ENCODE data around the gene ZNF44. TPM values are rescaled to one million over a fixed set of nuclear protein-coding genes. Genes with fewer than 3 reads are reported as not detected.

ZNF44 gene
- total RNA-seq, 1 donor from 2014 or later = 22.1 TPM

DNA sequence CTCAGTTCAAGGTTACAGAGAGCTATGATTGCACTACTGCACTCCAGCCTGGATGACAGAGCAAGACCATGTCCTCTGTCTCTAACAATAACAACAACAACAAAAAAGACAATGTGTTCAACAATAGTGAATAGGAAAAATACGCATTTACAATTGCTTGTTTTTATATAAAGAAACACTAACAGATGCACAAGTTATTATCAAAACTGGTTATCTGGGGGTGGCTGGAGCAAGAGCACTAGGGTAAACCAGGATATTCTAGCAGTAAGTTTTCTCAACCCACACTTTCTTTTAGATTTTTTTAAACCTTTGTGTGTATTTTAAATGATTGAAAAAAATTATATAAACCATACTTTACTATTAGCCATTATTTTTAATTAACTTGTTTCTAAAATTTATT lies 33.1 kb downstream of the ZNF44 start:
- DNase-seq = no peak

DNA sequence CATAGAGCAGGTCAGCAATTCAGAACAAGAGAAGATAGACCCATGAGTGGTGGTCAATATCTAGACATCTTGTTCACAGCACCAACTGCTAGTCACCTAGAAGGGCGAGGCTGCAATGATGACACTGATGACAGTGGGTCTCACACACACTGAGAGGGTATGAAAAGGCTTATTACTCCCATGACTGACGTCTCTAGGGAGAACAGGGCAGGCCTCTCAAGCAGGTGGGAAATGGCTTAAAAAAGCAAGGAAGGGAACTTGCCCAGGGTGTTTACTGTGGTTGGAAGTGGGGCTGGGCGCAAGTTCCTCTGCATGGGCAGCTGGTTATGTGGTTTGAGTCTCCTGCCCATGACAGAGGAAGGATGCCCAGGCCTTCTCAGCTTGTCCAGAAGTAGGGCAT lies 33.8 kb downstream of the ZNF44 start:
- DNase-seq = no peak

DNA sequence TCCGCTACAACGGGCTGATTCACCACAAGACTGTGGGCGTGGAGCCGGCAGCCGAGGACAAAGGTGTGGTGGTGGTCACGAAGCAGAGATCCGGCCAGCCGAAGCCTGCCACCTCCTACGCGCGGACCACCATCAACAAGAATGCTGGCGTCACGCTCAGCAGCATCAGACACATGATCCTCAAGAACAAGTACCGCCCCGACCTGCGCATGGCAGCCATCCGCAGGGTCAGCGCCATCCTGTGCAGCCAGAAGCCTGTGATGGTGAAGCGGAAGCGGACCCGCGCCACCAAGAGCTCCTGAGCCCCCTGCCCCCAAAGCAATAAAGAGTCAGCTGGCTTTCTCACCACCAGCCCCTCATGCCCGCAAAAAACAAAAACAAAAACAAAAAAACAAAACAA lies 34.4 kb downstream of the ZNF44 start:
- no peak for DNase-seq

DNA sequence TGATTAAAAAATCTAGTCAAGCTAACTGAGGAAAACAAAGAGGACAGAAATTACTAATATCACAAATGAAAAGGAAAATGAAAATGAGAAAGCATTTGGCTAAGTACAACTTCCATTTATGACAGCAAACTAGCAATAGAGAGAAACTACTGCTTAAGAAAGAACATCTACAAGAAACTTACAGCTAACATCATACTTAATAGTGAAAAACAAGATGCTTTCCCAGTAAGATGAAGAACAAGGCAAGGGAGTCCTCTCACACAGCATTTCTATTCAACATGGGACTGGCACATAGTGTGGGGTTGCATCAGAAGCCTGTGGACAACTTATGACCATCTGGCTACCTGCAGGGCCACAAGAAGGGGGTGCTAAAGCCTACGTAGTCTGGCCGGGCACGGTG lies 39.3 kb downstream of the ZNF44 start:
- no peak for DNase-seq

DNA sequence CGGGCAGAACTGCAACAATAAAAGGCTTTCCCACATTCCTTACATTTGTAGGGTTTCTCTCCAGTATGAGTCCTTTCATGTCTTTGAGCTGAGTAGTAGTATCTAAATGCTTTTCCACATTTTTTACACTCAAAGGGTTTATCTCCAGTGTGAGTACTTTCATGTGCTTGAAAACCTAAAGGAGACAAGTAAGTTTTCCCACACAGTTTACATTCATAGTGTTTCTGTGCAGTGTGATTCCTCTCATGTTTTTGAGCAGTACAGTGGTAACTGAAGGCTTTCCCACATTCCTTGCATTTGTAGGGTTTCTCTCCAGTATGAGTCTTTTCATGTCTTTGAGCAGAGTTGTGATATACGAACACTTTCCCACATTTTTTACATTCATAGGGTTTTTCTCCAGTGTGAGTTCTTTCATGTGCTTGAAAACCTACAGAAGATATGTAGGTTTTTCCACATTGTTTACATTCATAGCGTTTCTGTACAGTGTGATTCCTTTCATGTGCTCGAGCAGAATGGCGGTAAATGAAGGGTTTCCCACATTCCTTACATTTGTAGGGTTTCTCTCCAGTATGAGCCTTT lies 47.0 kb downstream of the ZNF44 start:
- DNase-seq = no peak

DNA sequence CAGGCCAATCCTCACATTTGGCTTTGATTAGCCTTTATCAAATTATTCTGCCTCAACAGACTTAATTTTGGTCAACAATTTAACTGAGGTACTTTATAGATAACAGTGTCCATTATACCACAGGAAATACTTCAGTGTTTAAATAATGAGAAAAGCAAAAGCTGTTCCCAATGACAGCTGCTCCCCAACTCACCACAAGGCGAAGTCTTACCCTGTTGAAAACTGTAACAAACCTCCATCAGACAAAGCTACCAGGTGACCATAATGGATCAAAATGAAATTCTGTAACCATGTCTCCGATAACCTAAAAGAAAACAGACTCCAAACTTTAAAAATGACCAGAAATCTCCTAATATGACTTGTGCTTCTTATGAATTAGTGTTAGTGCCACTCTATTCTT lies 50.3 kb downstream of the ZNF44 start:
- DNase-seq = no peak

DNA sequence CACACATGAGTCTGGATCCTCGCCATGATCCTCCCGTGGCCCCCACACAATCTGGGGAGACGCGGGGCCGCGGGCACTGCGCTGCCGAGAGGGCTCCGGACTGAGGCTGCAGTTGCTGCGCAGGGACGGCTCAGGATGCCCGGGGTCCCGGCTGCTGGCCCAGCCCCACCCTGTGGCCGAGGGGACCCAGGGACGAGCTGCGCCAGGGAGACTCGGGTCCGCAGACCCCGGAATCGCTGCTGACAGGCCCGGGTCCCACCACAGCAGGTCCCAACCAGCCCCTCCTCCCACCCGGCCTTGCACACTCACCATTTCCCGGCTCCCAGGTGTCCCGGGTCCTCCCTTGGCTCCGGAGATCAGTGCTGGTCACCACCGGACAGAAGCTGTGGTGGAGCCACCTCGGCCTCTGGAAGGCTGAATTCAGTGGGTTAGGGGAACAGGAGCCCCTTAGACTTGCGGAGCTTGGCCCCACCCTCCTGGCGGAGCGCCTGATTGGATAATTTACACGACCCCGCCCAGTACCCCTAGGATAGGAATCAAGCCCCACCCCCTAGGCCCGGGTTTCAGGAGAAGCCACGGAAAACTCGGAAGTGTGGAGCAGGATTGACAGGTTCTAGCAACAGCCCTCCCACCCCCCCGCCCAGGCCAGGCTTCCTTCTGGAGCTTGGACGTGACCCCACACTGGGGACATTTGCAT lies 57.4 kb downstream of the ZNF44 start:
- DNase-seq = no peak

DNA sequence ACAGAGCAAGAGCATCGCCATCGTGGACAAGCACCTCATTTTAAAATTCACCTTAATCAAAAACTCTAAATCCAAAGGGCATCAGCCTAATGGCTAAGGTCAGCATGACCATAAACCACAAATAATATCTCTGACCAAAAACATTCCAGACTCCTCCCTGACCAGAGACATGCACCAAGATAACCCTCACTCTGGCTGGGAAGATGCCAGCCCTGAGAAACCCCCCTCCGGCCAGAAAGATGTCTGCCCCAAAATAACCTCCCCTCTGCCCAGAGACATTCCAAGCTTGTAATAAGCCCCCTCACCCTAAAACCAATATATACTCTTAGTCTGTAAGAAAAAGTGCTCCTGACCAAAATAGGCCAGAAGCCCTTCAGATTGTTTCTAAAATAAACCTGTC lies 61.7 kb downstream of the ZNF44 start:
- DNase-seq = no peak

DNA sequence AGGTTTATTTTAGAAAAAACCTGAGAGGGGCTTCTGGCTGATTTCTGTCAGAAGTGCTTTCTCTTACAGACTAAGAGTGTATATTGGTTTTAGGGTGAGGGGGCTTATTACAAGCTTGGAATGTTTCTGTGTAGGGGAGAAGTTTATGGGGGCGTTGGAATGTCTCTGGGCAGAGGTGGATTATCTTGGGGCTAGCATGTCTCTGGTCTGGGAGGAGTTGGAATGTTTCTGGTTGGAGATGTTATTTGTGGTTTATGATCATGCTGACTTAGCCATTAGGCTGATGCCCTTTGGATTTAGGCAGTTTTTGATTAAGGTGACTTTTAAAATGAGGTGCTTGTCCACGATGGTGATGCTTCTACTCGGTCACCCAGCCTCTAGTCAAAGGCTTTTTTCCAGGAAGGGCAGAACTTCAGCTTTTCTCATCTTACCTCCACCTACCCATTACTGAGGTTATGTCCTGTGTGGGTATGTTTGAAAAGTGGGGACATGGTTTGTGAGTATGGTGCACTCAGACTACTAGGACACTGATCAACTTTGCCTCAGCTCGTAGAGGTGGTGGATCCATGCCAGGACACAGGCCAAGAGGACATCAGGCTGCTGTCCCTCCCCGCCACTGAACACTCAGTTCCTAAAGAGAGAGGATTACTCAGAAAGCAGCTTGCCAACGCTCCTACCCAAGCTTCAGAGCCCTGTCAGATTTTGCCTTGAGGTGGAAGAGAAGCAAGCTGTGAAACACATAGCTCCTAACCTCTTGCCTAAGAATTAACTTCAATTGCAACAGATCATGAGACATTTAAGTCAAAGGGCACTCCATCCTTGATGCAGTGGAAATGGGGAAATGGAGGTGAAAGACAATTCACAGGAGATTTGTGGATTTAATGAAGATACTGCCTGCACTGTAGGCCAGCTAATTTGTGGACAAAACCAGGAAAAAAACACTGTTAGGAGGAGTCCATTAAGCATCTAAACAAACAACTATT lies 63.6 kb downstream of the ZNF44 start:
- no peak for DNase-seq

DNA sequence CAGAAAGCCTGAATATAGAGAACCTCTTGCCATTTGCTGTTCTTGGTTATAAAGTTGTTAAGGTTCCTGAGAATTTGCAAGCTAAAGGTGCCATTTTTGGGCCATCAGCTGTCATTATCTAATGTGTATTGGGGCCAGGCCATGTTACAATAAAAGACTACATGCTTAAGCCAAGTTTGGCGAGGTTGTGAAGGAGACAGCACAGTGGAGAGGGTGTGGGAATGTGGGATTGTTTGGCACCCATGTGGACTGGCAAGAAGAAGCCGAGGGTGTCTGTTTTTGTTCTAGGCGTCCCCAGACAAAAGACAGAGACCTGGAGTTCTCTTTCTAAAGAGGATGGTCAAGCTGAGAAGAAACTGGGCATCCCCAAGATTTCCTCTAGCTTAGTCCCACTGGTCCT lies 64.7 kb downstream of the ZNF44 start:
- DNase-seq = no peak

DNA sequence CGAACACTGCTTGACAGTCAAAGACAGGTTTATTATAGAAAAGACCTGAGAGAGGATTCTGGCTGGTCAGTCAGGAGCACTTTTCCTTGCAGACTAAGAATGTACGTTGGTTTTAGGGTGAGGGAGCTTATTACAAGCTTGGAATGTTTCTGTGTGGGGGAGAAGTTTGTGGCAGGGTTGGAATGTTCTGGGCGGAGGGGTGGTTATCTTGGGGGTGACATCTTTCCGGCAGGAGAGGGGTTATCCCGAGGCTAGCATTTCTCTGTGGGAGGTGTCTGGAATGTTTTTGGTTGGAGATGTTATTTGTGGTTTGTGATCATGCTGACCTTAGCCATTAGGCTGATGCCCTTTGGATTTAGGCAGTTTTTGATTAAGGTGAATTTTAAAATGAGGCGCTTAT lies 70.0 kb downstream of the ZNF44 start:
- DNase-seq = no peak

DNA sequence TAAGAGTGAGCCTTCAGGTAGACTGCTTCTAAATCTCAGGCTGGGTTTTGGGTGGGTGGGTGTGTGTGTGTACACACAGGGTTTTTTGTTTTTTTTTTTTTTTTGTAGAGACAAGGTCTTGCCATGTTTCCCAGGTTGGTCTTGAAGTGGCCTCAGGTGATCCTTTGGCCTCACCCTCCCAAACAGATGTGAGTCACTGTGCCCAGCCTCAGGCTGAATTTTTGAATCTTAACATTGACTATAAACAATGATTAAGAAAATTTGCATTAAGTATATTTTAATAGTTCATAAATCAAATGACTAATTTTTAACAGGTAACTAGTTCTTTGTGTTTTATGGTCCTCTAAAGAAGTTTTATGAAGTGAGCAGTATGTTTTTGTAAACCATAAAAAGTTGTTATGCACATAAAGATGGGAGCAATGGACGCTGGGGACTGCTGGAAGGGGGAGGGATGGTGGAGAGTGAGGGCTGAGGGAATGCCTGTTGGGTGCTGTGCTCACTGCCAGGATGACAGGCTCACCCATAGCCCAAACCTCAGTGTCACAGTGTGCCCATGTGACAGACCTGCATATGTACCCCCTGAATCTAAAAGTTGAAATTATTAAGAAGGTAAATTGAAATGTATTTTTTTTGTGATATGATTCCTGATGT lies 71.6 kb downstream of the ZNF44 start:
- DNase-seq = no peak

Other genes with a start within 250 kb of the ZNF44 start
- gene ZNF878, start 241.9 kb downstream of the ZNF44 start, total RNA-seq = not detected
- gene ZNF844, start 230.2 kb downstream of the ZNF44 start, total RNA-seq = 24.4 TPM
- gene ZNF20, start 154.5 kb downstream of the ZNF44 start, total RNA-seq = 1.6 TPM
- 16.9 TPM for gene ZNF625, start 138.1 kb downstream of the ZNF44 start, total RNA-seq
- gene ZNF136, start 131.8 kb downstream of the ZNF44 start, total RNA-seq = 18.1 TPM
- 5.1 TPM for gene ZNF563, start 38.8 kb upstream of the ZNF44 start, total RNA-seq
- 7.0 TPM for gene ZNF442, start 70.8 kb upstream of the ZNF44 start, total RNA-seq
- gene ZNF799, start 106.4 kb upstream of the ZNF44 start, total RNA-seq = 10.5 TPM
- 11.1 TPM for gene ZNF443, start 146.1 kb upstream of the ZNF44 start, total RNA-seq
- 7.0 TPM for gene ZNF709, start 189.9 kb upstream of the ZNF44 start, total RNA-seq

Data from tongue (tissue), 2 donors.